22Rv1 (cell line): Measurements from ENCODE around the gene CNTN1.

Source experiments
- H3K27ac ChIP-seq: fragments of 450-650 bp; 2 replicates; pipeline ENCODE4 v1.5.1; 2017
- ZFX ChIP-seq: fragments of 450-650 bp; IDR thresholded peaks from 2 replicates; pipeline ENCODE4 v1.6.1; 2017; ENCODE audit warnings: antibody characterized with exemption, borderline replicate concordance
- TF ChIP-seq, protein P1 (sequence below): fragments of 450-650 bp; IDR thresholded peaks from 2 replicates; pipeline ENCODE4 v1.5.1; 2017; ENCODE audit warnings: mild to moderate bottlenecking

The CNTN1 gene

DNA sequence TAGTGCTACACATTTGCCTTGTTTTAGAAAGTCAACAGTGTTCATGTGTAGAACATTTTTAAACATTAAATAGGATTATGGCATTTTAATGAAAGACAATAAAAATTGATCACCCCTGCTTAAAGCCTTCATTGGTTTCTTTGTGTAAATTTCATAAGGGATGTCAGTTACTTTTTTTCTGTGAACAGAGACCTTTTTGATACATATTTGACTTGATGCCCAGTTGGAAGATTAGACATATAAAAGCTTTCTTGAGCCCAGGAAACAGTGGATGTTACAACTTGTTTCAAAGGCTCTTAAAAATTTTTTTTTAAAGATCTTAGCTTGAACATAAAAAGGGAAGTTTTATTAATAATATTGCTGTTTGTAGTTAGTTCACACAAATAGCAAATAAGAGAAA lies 327.2 kb downstream of the CNTN1 start:
- TF ChIP-seq ZFX: no peak
- TF ChIP-seq, protein P1, sequence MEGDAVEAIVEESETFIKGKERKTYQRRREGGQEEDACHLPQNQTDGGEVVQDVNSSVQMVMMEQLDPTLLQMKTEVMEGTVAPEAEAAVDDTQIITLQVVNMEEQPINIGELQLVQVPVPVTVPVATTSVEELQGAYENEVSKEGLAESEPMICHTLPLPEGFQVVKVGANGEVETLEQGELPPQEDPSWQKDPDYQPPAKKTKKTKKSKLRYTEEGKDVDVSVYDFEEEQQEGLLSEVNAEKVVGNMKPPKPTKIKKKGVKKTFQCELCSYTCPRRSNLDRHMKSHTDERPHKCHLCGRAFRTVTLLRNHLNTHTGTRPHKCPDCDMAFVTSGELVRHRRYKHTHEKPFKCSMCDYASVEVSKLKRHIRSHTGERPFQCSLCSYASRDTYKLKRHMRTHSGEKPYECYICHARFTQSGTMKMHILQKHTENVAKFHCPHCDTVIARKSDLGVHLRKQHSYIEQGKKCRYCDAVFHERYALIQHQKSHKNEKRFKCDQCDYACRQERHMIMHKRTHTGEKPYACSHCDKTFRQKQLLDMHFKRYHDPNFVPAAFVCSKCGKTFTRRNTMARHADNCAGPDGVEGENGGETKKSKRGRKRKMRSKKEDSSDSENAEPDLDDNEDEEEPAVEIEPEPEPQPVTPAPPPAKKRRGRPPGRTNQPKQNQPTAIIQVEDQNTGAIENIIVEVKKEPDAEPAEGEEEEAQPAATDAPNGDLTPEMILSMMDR: no peak
- no peak overlapping the region for H3K27ac ChIP-seq

DNA sequence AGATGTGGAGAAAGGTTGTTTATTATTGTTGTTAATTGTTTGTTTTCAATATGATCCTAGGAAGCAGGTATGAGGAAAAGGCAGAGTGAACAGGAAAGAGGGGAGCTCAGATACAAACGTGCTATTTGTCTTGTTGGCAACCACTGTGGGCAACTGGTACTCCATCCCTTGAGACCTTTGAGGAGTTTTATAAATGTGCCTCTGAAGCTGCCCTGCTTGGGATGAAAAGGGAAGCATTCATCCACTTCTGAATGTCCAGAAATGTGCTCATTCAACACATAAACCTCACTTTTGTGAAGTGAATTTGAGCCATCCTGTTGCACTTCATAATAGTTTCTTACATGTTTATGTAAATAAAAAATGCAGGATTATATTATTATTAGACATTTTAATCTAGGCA lies 331.6 kb downstream of the CNTN1 start:
- TF ChIP-seq ZFX: no peak
- TF ChIP-seq, protein P1: no peak

DNA sequence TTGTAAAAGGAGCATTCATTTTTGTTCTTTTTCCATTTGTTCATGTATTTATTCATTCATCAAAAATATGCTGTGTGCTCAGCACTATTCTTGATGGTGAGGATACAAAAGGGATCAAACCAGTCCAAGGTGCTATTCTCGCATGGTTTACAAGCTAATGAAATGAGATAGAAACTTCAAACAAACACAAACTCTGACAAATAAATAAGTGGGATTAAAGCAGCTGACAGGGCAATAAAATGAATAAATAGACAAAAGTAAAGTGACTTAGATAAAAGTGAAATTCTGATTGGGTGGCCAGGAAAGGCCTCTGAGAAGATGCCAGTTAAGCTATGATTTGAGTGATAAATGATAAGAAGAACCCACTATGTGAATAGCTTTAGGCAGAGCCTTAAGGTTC lies 333.9 kb downstream of the CNTN1 start:
- no peak overlapping the region for H3K27ac ChIP-seq
- TF ChIP-seq, protein P1: no peak
- TF ChIP-seq ZFX: no peak

More for the DNA sequence above, 331.6 kb downstream of the CNTN1 start:
- no peak overlapping the region for H3K27ac ChIP-seq

DNA sequence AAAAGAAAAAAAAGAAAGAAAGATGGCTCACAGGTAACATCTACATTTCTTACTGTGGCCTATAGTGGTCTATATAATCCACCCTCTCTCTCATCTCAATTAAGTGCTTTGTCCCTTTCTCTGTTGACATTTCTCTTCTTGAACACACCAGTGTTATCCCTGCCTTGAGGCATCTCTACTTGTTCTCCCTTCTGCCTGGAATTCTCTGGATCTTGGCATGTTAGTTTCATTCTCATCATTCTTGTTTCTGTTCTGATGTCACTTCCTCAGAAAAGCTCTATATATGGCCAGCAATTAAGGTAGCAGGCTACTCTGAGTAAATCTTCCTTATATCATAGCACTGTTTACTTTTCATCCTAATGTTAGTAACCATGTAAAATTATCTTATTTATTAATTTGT lies 340.1 kb downstream of the CNTN1 start:
- no peak overlapping the region for H3K27ac ChIP-seq
- no peak for TF ChIP-seq ZFX
- TF ChIP-seq, protein P1: no peak

DNA sequence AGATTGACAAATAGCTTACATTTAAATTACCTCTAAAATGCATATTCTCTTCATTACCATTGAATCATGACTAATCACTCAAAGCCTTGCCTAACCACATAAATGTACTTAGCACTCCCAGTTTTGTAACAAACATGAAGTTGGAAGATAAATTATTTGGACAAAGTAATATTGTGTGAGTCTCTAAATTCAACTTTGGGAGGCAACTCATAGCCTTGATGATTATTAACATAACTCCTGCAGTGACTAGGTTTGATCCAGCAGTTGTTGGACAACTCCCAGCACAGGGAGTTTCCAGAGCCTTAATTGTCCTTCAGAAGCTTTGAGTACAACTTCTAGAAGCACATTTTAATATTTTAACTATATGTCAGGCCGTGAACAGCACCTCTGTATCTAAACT lies 342.4 kb downstream of the CNTN1 start:
- no peak overlapping the region for H3K27ac ChIP-seq
- TF ChIP-seq ZFX: no peak
- TF ChIP-seq, protein P1: no peak

DNA sequence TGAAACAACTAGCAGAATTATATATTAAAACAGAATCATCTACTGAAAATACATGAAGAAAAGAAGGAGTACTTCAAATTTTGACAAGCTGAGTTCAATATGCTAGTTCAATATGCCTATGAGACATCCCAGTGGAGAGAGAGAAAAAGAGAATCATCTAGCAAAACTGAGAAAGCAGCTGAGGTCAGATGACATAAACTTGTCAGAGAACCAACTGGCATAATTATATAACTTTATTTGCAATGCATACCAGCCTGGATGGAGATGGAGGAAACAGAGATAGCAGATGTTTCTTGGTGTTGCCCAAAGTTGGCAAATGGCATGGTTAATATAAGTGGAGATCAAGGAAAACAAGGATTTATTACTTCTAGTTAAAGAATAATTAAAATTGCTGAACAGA lies 347.2 kb downstream of the CNTN1 start:
- TF ChIP-seq ZFX: no peak
- TF ChIP-seq, protein P1: no peak
- H3K27ac ChIP-seq: no peak overlapping the region

DNA sequence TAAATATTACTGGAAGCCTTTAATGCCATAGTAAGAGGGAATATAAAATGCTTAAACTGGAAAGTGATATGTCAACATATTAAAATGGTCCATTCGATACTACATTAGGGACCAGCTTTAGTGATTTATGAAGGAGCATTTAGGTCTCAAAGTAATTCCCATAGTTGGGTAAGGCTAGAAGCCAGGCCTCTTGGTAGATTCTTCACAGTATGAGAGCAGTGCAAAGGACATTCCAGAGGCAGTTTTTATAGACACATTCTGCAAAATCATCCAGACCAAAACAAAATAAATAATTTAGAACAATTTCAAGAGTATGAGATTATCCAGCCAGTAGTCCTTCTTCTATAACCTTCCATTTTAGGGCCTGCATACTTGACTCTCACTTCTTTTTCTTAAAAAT lies 353.3 kb downstream of the CNTN1 start:
- H3K27ac ChIP-seq: no peak overlapping the region
- TF ChIP-seq ZFX: no peak
- TF ChIP-seq, protein P1: no peak
